GM12872 (cell line): Measurements from ENCODE around the gene ENGASE.

Experiments
- CTCF ChIP-seq: IDR thresholded peaks from 3 replicates; pipeline ENCODE4 v1.5.1; 2011; ENCODE audit warnings: low read depth, mild to moderate bottlenecking, low read length, moderate library complexity; ENCODE audit not compliant: insufficient read depth

The ENGASE gene

GRCh38 chr17:79052131-79052530 lies 22.5 kb upstream of the ENGASE start:
- no peak for TF ChIP-seq CTCF

- no peak for TF ChIP-seq CTCF
These were observed 21.2 kb upstream of the ENGASE start for GRCh38 chr17:79053251-79053925.

GRCh38 chr17:79054200-79054960 lies 20.2 kb upstream of the ENGASE start:
- no peak for TF ChIP-seq CTCF

- TF ChIP-seq CTCF: no peak
These were observed 19.4 kb upstream of the ENGASE start for GRCh38 chr17:79055197-79055596.

- no peak for TF ChIP-seq CTCF
These were observed 16.8 kb upstream of the ENGASE start for GRCh38 chr17:79057737-79058385.

- TF ChIP-seq CTCF: no peak
These were observed 11.9 kb upstream of the ENGASE start for GRCh38 chr17:79062691-79063090.

GRCh38 chr17:79064026-79064425 lies 10.6 kb upstream of the ENGASE start:
- no peak for TF ChIP-seq CTCF
